Esophagus squamous epithelium (tissue), 5 donors: ENCODE data around the gene NOC4L. TPM values are rescaled to one million over a fixed set of nuclear protein-coding genes. Genes with fewer than 3 reads are reported as not detected.

Source experiments
- DNase-seq: peaks from one replicate; lab custom pipeline; 2025; lab: John Stamatoyannopoulos, UW
- H3K27ac ChIP-seq, 4 donors: fragments of 200-600 bp; sonication (generic); one replicate each; pipeline ENCODE4 v1.5.1; 2016 to 2019; ENCODE audit warnings: mild to moderate bottlenecking in 1 of 4
- H3K27me3 ChIP-seq, 4 donors: fragments of 200-600 bp; sonication (generic); 1 replicate in 3 of 4; 2 replicates in 1 of 4; pipeline versions ENCODE4 v1.5.1 to v1.6.0; 2017 to 2021; ENCODE audit warnings: antibody characterized with exemption in 1 of 4
- H3K36me3 ChIP-seq, 3 donors: fragments of 200-600 bp; sonication (generic); one replicate each; pipeline ENCODE4 v1.5.1; 2016 to 2019
- H3K4me1 ChIP-seq, 3 donors: fragments of 200-600 bp; sonication (generic); one replicate each; pipeline ENCODE4 v1.5.1; 2017 to 2019
- H3K4me3 ChIP-seq, 4 donors: fragments of 200-600 bp; sonication (generic); 1 replicate in 3 of 4; 2 replicates in 1 of 4; pipeline ENCODE4 v1.5.1; 2016 to 2019; ENCODE audit warnings: mild to moderate bottlenecking in 2 of 4, moderate library complexity in 1 of 4
- H3K9me3 ChIP-seq, 3 donors: fragments of 200-600 bp; sonication (generic); one replicate each; pipeline ENCODE4 v1.5.1; 2016 to 2019
- CTCF ChIP-seq, 6 experiments: fragments of 450-650 bp in 4 of 6; fragments of 200-600 bp in 2 of 6; sonication (generic) in 2 of 6; IDR thresholded peaks; one replicate each; pipeline ENCODE4 v1.5.1; 2016 to 2019; ENCODE audit warnings: antibody characterized with exemption in 6 of 6, mild to moderate bottlenecking in 4 of 6, moderate library complexity in 4 of 6
- POLR2A ChIP-seq, 4 donors: fragments of 450-650 bp; IDR thresholded peaks; one replicate each; pipeline ENCODE4 v1.6.1; 2017; ENCODE audit warnings: antibody characterized with exemption in 4 of 4, mild to moderate bottlenecking in 4 of 4, moderate library complexity in 3 of 4
- WGBS, 2 donors: methylation state at CpG; one replicate each; pipeline ENCODE4 v1.1.5; 2018; 5-methylcytosine and 5-hydroxymethylcytosine counted together
- intact Hi-C: fragments of 100-400 bp; cut with DNase I; formaldehyde crosslinking; loops from one replicate; pipeline ENCODE4 v1.15.0; 2022
- total RNA-seq, 4 donors: library from RNA; depleted of rRNA; stranded (reverse); fragments of >200 nt; gene quantifications; one replicate each; pipeline ENCODE4 v1.1.0, GENCODE V29; 2016
- donor health status: DM: yes; HTN: yes; CAD: no.

The NOC4L gene
- total RNA-seq, 4 donors from 2014 or later, result 9.6 to 12.1 (median 11.1) TPM

DNA sequence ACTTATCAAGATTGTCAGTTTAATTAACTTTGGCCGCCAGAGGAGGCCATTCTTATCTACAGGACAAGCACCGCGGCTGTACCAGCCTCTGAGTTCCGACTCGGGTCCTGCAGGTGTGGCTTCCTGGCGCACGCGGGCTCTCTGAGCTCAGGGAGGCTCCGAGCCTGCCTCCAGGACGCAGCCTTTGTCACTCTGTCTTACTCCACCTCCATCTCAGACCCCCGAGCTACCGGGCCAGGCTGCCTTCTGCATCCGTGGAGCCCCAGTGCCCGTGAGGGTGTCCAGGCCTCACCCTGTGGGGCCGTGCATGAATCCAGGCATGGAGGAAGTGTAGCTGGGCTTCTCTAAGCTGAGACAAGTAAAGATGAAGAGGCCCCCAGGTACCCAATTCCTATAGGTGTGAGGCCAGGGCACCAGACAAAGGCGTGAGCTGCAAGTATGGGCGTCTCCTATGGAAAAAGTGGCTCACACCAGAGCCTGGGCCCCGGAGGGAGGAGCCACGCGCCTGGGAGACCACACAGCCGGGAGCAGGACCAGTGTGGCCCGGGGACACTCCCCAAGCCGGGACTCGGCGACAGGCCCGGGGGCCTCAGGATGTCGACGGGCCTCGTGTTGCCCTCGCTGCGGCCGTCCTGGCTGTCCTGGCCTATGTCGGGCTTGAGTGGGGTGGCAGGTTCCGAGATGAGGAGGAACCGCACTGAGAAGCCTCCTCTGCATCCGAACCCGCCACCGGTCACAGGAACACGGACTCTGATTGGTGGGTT is 42.8 kb downstream of the NOC4L start:
- no peak for DNase-seq

DNA sequence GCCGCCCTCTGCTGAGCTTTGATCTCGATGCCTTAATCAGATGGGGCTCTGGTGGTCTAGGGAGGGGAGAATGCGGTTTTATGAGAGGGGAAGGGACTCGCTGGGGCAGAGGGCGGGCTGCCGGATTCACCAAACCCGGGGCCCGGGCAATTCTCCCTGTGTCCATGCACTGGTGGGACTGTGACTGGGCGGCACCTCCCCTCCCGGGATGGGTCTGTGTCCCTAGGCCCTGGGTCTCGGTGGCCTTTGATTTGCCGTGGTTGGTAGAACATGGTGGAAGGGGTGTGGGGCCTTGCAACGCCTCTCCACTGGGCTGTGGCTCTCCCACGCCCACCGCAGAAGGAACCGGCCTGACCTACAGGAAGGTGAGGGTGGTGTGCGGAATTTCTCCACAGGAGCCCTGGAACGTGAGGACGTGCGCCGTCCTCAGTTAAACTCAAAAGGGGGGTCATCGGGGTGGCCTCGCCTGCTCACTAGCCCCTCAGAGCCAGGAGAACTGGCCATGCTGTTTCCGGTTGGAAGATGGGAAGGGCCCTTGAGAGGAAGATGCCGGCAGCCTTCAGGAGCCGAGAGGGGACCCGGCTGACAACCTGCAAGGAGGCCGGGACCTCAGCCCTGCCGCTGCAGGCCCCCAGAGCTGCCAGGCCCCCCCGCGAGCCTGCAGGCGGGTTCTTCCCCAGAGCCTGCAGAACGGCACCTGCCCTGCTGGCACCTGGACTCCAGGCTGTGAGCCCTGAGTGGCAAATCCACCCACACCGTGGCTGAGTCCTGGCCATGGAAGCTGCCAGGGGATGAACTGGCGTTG is 43.6 kb downstream of the NOC4L start:
- Histone ChIP-seq H3K4me1 (peaks cover 14 to 36% (median 15%) of the 10 kb centered on the region in 3 donors), H3K36me3 (no peaks in the 10 kb centered on the region), H3K27me3 (peaks cover 0 to 79% (median 0%) of the 10 kb centered on the region in 4 donors), H3K27ac (no peak overlapping the region), H3K9me3 (peaks cover 0 to 14% (median 0%) of the 10 kb centered on the region in 3 donors), H3K4me3 (no peak overlapping the region)
- 80 to 83% methylated on average over 1 to 19 of the region's 35 CpGs for WGBS, 2 donors
- DNase-seq, result no peak
- TF ChIP-seq POLR2A (IDR thresholded peaks at IDR 0.05) (no peak), CTCF (IDR thresholded peaks at IDR 0.05) (no peak)
- intact Hi-C loops, result no loop called here

More for the DNA sequence above, 42.8 kb downstream of the NOC4L start:
- H3K9me3 ChIP-seq, result peaks cover 0 to 14% (median 0%) of the 10 kb centered on the region in 3 donors
- H3K36me3 ChIP-seq, result no peaks in the 10 kb centered on the region
- peaks cover 0 to 81% (median 0%) of the 10 kb centered on the region in 4 donors for H3K27me3 ChIP-seq
- 33 to 37% methylated on average over 3 to 8 of the region's 39 CpGs for WGBS, 2 donors
- peak overlapping the region in 2 of 4 donors; percentile 18 to 28 for H3K4me3 ChIP-seq
- H3K27ac ChIP-seq, result no peak overlapping the region
- peaks cover 14 to 36% (median 15%) of the 10 kb centered on the region in 3 donors for H3K4me1 ChIP-seq
- TF ChIP-seq CTCF (IDR thresholded peaks at IDR 0.05) (no peak), POLR2A (IDR thresholded peaks at IDR 0.05) (no peak)
- intact Hi-C loops, result no loop called here

GRCh38 chr12:132188451-132188901 is 44.2 kb downstream of the NOC4L start:
- Histone ChIP-seq H3K4me3 (peak overlapping the region in 1 of 4 donors; percentile 74), H3K27me3 (peaks cover 0 to 81% (median 0%) of the 10 kb centered on the region in 4 donors), H3K9me3 (peaks cover 0 to 14% (median 2%) of the 10 kb centered on the region in 3 donors), H3K36me3 (no peaks in the 10 kb centered on the region), H3K27ac (peak overlapping the region in 2 of 4 donors; percentile 77 to 86), H3K4me1 (peaks cover 14 to 36% (median 15%) of the 10 kb centered on the region in 3 donors)
- TF ChIP-seq CTCF (IDR thresholded peaks at IDR 0.05), result no peak
- no CpG with 5 or more reads among the region's 21 CpGs for WGBS, 2 donors
- no peak for DNase-seq
- intact Hi-C loops, result no loop called here

- Histone ChIP-seq H3K36me3 (no peaks in the 10 kb centered on the region), H3K4me1 (peaks cover 14 to 36% (median 15%) of the 10 kb centered on the region in 3 donors), H3K27ac (peak overlapping the region; percentile 32 to 86 (median 81)), H3K9me3 (peaks cover 0 to 18% (median 7%) of the 10 kb centered on the region in 3 donors), H3K27me3 (peaks cover 0 to 82% (median 0%) of the 10 kb centered on the region in 4 donors), H3K4me3 (peak overlapping the region; percentile 42 to 74 (median 56))
- no peak for DNase-seq
- no peak for TF ChIP-seq POLR2A (IDR thresholded peaks at IDR 0.05)
- no peak for TF ChIP-seq CTCF (IDR thresholded peaks at IDR 0.05)
- 10 to 16% methylated on average over 2 to 16 of the region's 20 CpGs for WGBS, 2 donors
- intact Hi-C loops, result no loop called here
These were observed 44.7 kb downstream of the NOC4L start for GRCh38 chr12:132188916-132189325.
